Measurements from ENCODE around the gene CENPC.

Gene CENPC

GRCh38 chr4:67520141-67520540, 25.2 kb downstream of the CENPC start:
- TF ChIP-seq CTCF (IDR thresholded peaks at IDR 0.05; ENCODE audit: insufficient read depth, low read depth, low read length, missing control alignments), result no peak
- H3K4me3 ChIP-seq (ENCODE audit: low read depth, low read length), result no peak overlapping the region
- no peak for DNase-seq (ENCODE audit: low read depth)

GRCh38 chr4:67512501-67512900, 32.8 kb downstream of the CENPC start:
- no peak overlapping the region for H3K4me3 ChIP-seq (ENCODE audit: low read depth, low read length)
- TF ChIP-seq CTCF (IDR thresholded peaks at IDR 0.05; ENCODE audit: insufficient read depth, low read depth, low read length, missing control alignments), result no peak
- DNase-seq (ENCODE audit: low read depth), result no peak

GRCh38 chr4:67500373-67500772, 44.9 kb downstream of the CENPC start:
- no peak for DNase-seq (ENCODE audit: low read depth)
- no peak overlapping the region for H3K4me3 ChIP-seq (ENCODE audit: low read depth, low read length)
- no peak for TF ChIP-seq CTCF (IDR thresholded peaks at IDR 0.05; ENCODE audit: insufficient read depth, low read depth, low read length, missing control alignments)

GRCh38 chr4:67499799-67500198, 45.5 kb downstream of the CENPC start:
- no peak overlapping the region for H3K4me3 ChIP-seq (ENCODE audit: low read depth, low read length)
- TF ChIP-seq CTCF (IDR thresholded peaks at IDR 0.05; ENCODE audit: insufficient read depth, low read depth, low read length, missing control alignments), result no peak
- DNase-seq (ENCODE audit: low read depth), result peak; percentile 36

GRCh38 chr4:67483868-67484602, 61.3 kb downstream of the CENPC start:
- TF ChIP-seq CTCF (IDR thresholded peaks at IDR 0.05; ENCODE audit: insufficient read depth, low read depth, low read length, missing control alignments), result no peak
- H3K4me3 ChIP-seq (ENCODE audit: low read depth, low read length), result no peak overlapping the region
- DNase-seq (ENCODE audit: low read depth), result peak; percentile 9

DNA sequence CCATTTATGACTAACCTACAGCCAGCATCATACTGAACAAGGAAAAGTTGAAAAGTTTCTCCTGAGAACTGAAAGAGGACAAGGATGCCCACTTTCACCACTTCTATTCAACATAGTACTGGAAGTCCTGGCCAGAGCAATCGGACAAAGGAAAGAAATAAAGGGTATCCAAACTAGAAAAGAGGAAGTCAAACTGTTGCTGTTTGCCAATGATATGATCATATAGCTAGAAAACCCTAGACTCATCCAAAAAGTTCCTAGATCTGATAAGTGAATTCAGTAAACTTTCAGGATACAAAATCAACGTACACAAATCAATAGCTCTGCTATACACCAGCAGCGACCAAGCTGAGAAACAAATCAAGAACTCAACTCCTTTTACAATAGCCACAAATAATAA, 64.5 kb downstream of the CENPC start:
- no peak overlapping the region for H3K4me3 ChIP-seq (ENCODE audit: low read depth, low read length)
- DNase-seq (ENCODE audit: low read depth), result no peak
- TF ChIP-seq CTCF (IDR thresholded peaks at IDR 0.05; ENCODE audit: insufficient read depth, low read depth, low read length, missing control alignments), result no peak

DNA sequence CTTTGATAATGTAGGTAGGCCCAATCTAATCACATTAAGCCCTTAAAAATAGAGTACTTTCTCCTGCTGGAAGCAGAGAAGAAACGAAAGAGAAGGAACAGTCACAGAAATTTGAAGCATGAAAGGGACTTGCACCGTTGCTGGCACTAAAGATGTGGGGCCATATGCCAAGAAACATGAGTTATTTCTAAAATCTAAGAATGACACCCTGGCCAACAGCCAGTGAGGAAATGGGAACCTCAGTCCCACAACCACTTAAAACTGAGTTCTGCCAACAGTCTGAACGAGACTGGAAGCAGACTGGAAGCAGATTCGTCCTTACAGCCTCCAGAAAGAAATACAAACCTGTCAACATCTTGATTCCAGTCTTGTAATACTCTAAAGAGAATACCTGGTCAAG, 70.1 kb downstream of the CENPC start:
- TF ChIP-seq CTCF (IDR thresholded peaks at IDR 0.05; ENCODE audit: insufficient read depth, low read depth, low read length, missing control alignments), result no peak
- DNase-seq (ENCODE audit: low read depth), result no peak
- H3K4me3 ChIP-seq (ENCODE audit: low read depth, low read length), result no peak overlapping the region

Data from GM12865 (cell line).